ENCODE data around the gene ARMC3.

GRCh38 chr10:23037152-23037551 is 109.3 kb downstream of the ARMC3 start:
- TF ChIP-seq CTCF (conservative IDR thresholded peaks at IDR 0.05; ENCODE audit: low read depth, low read length) (no peak), EZH2 (IDR thresholded peaks at IDR 0.05; ENCODE audit: borderline replicate concordance, low read depth, low read length, poor library complexity, severe bottlenecking) (no peak)

All from A673 (cell line).